Measurements from ENCODE around the gene SNRPD3. TPM values are rescaled to one million over a fixed set of nuclear protein-coding genes. Genes with fewer than 3 reads are reported as not detected.

SNRPD3 gene
- 159 and 166 TPM in 2 replicates for total RNA-seq (2014; rRNA removed; shearing (Covaris generic))

- peak; percentile 100 for DNase-seq
- Histone ChIP-seq H3K36me3 (replicated peaks; ENCODE audit: control insufficient read depth, insufficient read depth, low read length) (peaks cover 25% of the 10 kb centered on the region), H3K27me3 (ENCODE audit: control insufficient read depth, insufficient read depth, low read length) (no peaks in the 10 kb centered on the region), H3K4me3 (ENCODE audit: insufficient read depth, low read depth, low read length) (peak within 1 kb of the TSS; percentile 100)
Observed at GRCh38 chr22:24555165-24556039, at the start of gene SNRPD3. TSS of gene SNRPD3 (plus strand) at chr22:24555999. CDS start at chr22:24557675, 1,676 bp downstream.

- Histone ChIP-seq H3K36me3 (replicated peaks; ENCODE audit: control insufficient read depth, insufficient read depth, low read length) (no peaks in the 10 kb centered on the region), H3K27me3 (ENCODE audit: control insufficient read depth, insufficient read depth, low read length) (no peaks in the 10 kb centered on the region), H3K4me3 (ENCODE audit: insufficient read depth, low read depth, low read length) (no peak overlapping the region)
- DNase-seq, result no peak
Observed at GRCh38 chr22:24506802-24507438, 48.9 kb upstream of the SNRPD3 start.

DNA sequence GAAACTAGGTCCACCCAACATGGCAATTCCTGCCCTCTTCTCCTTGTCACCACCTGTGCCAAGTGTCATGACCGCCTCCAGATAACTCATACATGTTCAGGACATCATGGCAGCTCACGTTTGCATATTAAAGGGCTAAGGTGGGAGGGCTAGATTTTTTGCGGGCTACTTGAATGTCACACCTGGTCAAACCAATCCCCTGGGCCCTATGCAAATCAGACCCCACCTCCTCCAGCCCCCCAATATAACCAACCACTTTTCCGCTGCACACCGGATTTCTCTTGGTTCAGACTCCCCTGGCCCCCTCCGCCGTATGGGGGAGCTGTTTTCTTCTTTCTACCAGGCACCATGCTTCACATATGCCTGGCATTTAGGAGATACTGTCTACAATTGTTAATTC is 48.1 kb upstream of the SNRPD3 start:
- Histone ChIP-seq H3K36me3 (replicated peaks; ENCODE audit: control insufficient read depth, insufficient read depth, low read length) (no peaks in the 10 kb centered on the region), H3K27me3 (ENCODE audit: control insufficient read depth, insufficient read depth, low read length) (no peaks in the 10 kb centered on the region), H3K4me3 (ENCODE audit: insufficient read depth, low read depth, low read length) (no peak overlapping the region)
- DNase-seq, result peak; percentile 88

DNA sequence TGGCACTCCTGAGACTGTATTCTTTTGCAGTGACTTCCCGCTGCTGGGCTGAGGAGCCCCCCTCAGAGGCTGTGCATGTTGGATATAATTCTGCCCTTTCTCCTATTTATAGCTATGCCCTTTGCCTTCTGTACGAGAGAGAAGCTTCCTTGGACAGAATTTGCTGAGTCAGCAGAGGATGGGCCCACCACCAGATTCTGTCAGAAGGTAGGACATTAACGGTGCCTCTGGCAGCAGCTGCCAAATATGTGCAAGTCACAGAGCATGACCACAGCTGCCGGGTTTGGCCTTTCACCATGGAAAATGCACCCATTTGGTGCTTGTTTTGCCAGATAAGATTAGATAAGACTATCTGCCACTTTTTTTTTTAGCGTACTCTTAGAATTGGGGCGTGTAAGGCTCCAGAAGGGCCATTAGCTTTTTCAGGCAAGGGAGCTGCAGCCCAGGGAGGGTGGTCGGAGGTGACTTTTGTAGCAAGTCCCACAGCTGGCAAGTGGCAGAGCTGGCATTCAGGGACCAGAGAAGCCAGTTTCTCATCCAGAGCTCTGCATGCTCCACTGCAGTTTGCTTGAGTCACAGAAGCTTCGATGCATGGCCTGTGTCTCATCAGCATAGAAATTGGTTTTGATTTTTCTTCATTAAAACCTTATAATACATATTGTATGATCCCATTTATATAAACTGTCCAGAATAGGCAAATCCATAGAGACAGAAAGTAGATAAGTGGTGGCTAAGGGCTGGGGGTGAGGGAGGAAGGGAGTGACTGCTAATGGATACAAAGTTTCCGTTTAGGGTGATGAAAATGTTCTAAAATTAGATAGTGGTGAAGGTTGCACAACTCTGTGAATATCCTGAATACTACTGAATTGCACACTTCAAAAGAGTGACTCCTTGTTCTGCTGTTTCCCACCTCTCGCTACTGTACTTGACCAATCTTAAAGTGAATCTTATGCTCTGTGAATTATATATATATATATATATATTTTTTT is 44.9 kb upstream of the SNRPD3 start:
- no peak for DNase-seq
- no peaks in the 10 kb centered on the region for H3K27me3 ChIP-seq (ENCODE audit: control insufficient read depth, insufficient read depth, low read length)
- no peak overlapping the region for H3K4me3 ChIP-seq (ENCODE audit: insufficient read depth, low read depth, low read length)

DNA sequence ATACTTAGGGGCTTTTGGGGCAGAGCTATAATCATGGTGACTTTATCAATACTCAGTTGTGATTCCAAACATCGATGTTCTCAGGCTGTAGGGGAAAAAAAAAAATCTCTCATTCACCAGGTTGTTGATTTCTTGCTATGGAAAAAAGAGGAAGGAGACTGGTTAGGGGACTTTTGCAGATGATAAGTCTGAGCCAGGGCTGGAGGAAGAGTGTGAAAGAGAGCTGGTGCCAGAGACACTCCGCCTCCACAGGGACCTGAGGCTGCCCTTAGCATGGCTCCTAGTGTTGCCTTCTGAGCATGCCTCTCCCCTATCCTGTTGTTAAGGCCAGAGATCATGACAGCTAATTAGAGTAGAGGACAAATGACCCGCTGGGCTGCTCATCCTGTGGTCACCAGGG is 43.8 kb upstream of the SNRPD3 start:
- Histone ChIP-seq H3K4me3 (ENCODE audit: insufficient read depth, low read depth, low read length) (no peak overlapping the region), H3K27me3 (ENCODE audit: control insufficient read depth, insufficient read depth, low read length) (no peaks in the 10 kb centered on the region), H3K36me3 (replicated peaks; ENCODE audit: control insufficient read depth, insufficient read depth, low read length) (no peaks in the 10 kb centered on the region)
- no peak for DNase-seq

More for the DNA sequence above, 44.9 kb upstream of the SNRPD3 start:
- H3K36me3 ChIP-seq (replicated peaks; ENCODE audit: control insufficient read depth, insufficient read depth, low read length), result no peaks in the 10 kb centered on the region

GRCh38 chr22:24513378-24514240 is 42.2 kb upstream of the SNRPD3 start:
- no peak for DNase-seq
- Histone ChIP-seq H3K36me3 (replicated peaks; ENCODE audit: control insufficient read depth, insufficient read depth, low read length) (no peaks in the 10 kb centered on the region), H3K27me3 (ENCODE audit: control insufficient read depth, insufficient read depth, low read length) (no peaks in the 10 kb centered on the region), H3K4me3 (ENCODE audit: insufficient read depth, low read depth, low read length) (no peak overlapping the region)

DNA sequence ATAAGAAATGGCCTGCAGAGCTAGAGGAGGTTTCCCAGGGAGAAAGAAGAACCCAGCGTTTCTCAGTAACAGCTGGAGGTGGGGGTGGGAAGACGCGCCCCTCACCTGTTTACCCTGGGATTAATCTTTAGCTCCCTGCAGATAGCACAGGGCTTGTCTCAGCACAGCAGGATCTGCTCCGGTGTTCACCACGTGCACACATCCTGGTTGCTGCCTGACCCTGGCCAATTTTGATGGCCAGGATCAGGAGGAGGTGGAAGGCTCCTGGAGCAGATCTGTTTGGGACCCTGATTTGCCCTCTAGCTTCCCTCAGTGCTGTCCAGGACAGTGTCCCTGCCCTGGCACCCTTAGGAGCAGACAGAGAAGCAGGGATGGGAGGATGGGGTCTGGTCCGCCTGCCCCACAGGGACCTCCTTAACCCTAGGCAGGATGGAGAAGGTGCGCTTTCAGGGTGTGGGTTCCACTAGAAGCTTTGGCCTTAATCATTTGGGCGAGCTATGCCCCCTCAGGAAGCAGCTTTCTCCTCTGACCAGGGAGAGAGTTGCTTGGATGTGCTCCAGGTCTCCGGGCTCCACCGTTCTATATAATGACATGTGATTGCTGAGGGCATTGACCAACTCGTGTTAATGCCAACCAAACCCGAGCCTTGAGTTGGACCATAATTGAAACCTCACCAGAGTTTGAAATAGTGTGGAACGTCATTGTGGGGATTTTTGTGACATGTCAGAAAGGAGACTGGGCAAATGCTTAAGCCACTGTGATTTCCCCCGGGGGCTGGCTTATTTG is 41.4 kb upstream of the SNRPD3 start:
- Histone ChIP-seq H3K36me3 (replicated peaks; ENCODE audit: control insufficient read depth, insufficient read depth, low read length) (no peaks in the 10 kb centered on the region), H3K27me3 (ENCODE audit: control insufficient read depth, insufficient read depth, low read length) (no peaks in the 10 kb centered on the region), H3K4me3 (ENCODE audit: insufficient read depth, low read depth, low read length) (no peak overlapping the region)
- DNase-seq, result no peak

DNA sequence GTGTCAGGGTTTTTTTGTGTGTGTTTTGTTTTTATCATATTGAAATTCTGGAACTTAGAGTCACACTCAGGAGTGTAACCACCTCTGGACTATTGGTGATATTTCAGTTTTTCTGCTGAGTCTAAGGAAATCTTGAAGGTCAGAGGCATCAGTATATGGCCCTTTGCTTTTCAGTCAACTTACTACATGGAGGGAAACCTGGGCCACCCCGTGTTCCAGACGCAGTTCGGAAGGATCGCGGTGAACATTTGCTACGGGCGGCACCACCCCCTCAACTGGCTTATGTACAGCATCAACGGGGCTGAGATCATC is 40.8 kb upstream of the SNRPD3 start:
- no peak for DNase-seq
- Histone ChIP-seq H3K27me3 (ENCODE audit: control insufficient read depth, insufficient read depth, low read length) (no peaks in the 10 kb centered on the region), H3K4me3 (ENCODE audit: insufficient read depth, low read depth, low read length) (no peak overlapping the region), H3K36me3 (replicated peaks; ENCODE audit: control insufficient read depth, insufficient read depth, low read length) (no peaks in the 10 kb centered on the region)

- H3K27me3 ChIP-seq (ENCODE audit: control insufficient read depth, insufficient read depth, low read length), result no peaks in the 10 kb centered on the region
- H3K36me3 ChIP-seq (replicated peaks; ENCODE audit: control insufficient read depth, insufficient read depth, low read length), result no peaks in the 10 kb centered on the region
- DNase-seq, result peak; percentile 73
- H3K4me3 ChIP-seq (ENCODE audit: insufficient read depth, low read depth, low read length), result no peak overlapping the region
Observed at GRCh38 chr22:24516301-24516737, 39.5 kb upstream of the SNRPD3 start.

DNA sequence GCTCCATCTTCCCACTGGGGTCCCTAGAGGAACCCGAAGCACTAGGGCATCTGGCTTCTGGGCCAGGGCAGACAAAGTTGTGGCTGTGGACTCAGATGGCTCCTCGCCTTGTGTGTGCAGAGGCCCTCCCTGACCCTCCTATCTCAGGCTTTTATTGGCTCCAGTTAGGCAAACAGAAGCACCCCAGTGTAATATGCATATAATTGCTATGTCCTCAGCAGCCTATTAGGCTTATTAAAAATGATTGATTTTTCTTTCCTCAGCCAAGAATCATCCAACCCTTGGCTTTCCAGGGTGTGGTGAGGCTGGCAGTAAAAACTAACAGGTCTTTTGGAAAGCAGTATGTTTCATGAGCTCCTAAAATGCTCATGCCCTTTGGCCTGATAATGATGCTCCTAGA is 38.4 kb upstream of the SNRPD3 start:
- DNase-seq, result no peak
- Histone ChIP-seq H3K36me3 (replicated peaks; ENCODE audit: control insufficient read depth, insufficient read depth, low read length) (no peaks in the 10 kb centered on the region), H3K4me3 (ENCODE audit: insufficient read depth, low read depth, low read length) (no peak overlapping the region), H3K27me3 (ENCODE audit: control insufficient read depth, insufficient read depth, low read length) (no peaks in the 10 kb centered on the region)

DNA sequence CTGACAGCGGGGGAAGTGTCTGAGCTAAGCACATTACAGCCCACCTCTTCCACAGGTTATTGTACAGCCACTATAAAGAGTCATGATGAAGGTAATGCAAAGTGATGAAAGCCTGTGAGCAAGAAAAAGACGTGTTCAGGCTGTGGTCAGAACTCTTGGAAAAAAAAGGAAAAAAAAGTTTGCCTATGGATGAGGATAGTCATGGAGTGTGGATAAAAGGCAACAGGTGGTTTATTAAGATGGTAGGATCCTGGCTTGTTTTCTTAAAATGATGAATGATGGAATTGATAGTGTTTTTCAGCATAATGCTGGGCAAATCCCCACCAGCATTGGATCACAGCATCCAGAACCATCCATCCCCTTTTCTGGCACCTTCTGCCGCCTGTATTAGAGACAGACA is 37.6 kb upstream of the SNRPD3 start:
- no peaks in the 10 kb centered on the region for H3K36me3 ChIP-seq (replicated peaks; ENCODE audit: control insufficient read depth, insufficient read depth, low read length)
- no peak overlapping the region for H3K4me3 ChIP-seq (ENCODE audit: insufficient read depth, low read depth, low read length)
- no peaks in the 10 kb centered on the region for H3K27me3 ChIP-seq (ENCODE audit: control insufficient read depth, insufficient read depth, low read length)
- DNase-seq, result no peak

DNA sequence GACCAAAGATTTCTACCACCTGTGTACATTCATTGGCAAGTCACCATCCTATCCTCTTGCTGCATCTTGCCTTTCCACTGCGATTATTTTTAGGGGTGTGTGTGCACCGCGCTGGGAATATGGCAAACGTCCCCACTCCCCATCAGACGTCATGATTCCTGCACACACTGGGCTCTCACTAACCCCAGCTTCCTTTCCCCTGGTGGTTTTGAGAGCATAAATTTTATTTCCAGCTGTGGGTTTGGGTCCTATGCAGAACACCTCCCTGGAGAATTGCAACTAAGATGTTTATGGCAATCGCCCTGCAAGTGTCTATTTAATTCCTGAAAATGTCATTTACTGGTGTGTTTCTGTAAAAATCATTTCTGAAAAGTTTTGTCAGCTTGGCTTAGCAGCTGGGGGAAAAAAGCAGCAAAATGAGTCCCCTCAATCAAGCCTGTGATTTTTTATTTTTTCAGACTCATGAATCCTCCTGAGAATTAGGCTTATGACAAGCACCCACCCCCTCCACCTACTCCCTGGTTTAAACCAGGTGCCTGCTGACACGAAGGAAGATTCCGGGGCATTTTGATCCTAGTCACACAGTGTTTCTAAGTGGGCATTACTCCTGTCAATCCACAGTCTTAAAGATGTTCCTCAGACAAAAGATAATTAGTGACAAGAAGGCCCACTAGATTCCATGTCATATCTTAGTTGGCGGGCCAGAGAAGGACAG is 36.9 kb upstream of the SNRPD3 start:
- no peak overlapping the region for H3K4me3 ChIP-seq (ENCODE audit: insufficient read depth, low read depth, low read length)
- H3K27me3 ChIP-seq (ENCODE audit: control insufficient read depth, insufficient read depth, low read length), result no peaks in the 10 kb centered on the region
- DNase-seq, result no peak
- H3K36me3 ChIP-seq (replicated peaks; ENCODE audit: control insufficient read depth, insufficient read depth, low read length), result no peaks in the 10 kb centered on the region

- H3K4me3 ChIP-seq (ENCODE audit: insufficient read depth, low read depth, low read length), result no peak overlapping the region
Observed at GRCh38 chr22:24519496-24519895, 36.3 kb upstream of the SNRPD3 start.

More at GRCh38 chr22:24519496-24519895, 36.3 kb upstream of the SNRPD3 start:
- no peaks in the 10 kb centered on the region for H3K27me3 ChIP-seq (ENCODE audit: control insufficient read depth, insufficient read depth, low read length)
- DNase-seq, result no peak
- H3K36me3 ChIP-seq (replicated peaks; ENCODE audit: control insufficient read depth, insufficient read depth, low read length), result no peaks in the 10 kb centered on the region
